Ovary (tissue), 3 donors: ENCODE measurements around the gene DIP2C.

ENCODE experiments used
- CTCF ChIP-seq, 3 donors: fragments of 450-650 bp in 2 of 3; fragments of 200-600 bp in 1 of 3; IDR thresholded peaks; one replicate each; pipeline versions ENCODE4 v1.5.1 to v1.8.0; 2016 to 2022; ENCODE audit warnings: antibody characterized with exemption in 3 of 3, mild to moderate bottlenecking in 1 of 3
- EP300 ChIP-seq: sonication (generic); formaldehyde crosslinking; IDR thresholded peaks from one replicate; pipeline ENCODE4 v1.6.1; 2017; ENCODE audit warnings: antibody characterized with exemption
- POLR2A ChIP-seq: fragments of 450-650 bp; IDR thresholded peaks from one replicate; pipeline ENCODE4 v1.6.1; 2017; ENCODE audit warnings: antibody characterized with exemption, mild to moderate bottlenecking, moderate library complexity
- donor health status: DM: no; HTN: no; CAD: no.

GRCh38 chr10:558364-558763 is 131.1 kb downstream of the DIP2C start:
- TF ChIP-seq POLR2A: no peak
- TF ChIP-seq CTCF (IDR thresholded peaks at IDR 0.05): no peak
- no peak for TF ChIP-seq EP300
